Left lobe of liver (tissue), 2 donors: ENCODE results near the gene ELMOD1. TPM values are rescaled to one million over a fixed set of nuclear protein-coding genes. Genes with fewer than 3 reads are reported as not detected.

ENCODE experiments used
- ATAC-seq: fragments of 200-7000 bp; cut with Tn5 transposase; one replicate; pipeline ENCODE4 v1.9.1; 2020; ENCODE audit warnings: mild to moderate bottlenecking, moderate library complexity
- DNase-seq: peaks from one replicate; pipeline ENCODE4 v3.0.0-alpha.2; 2020; ENCODE audit warnings: low spot score
- total RNA-seq: library from RNA; stranded (reverse); gene quantifications from one replicate; pipeline ENCODE4 v1.2.1, GENCODE V29; 2021
- donor health status: DM: no; HTN: no; CAD: no; lungs with moderate emphysema.
- donor health status: DM: no; HTN: yes; CAD: no.

ELMOD1 gene
- total RNA-seq, 1 donor from 2014 or later, result 1.3 TPM

GRCh38 chr11:107683061-107683460 is 92.1 kb downstream of the ELMOD1 start:
- ATAC-seq, result no peak
- DNase-seq, result no peak

- no peak for ATAC-seq
- DNase-seq, result no peak
Measured at GRCh38 chr11:107683807-107684206, 92.9 kb downstream of the ELMOD1 start.

GRCh38 chr11:107688322-107688918 is 97.5 kb downstream of the ELMOD1 start:
- no peak for ATAC-seq
- DNase-seq, result no peak

- ATAC-seq (peak; percentile 99), DNase-seq (peak; percentile 69)
Measured at GRCh38 chr11:107689317-107690202, 98.6 kb downstream of the ELMOD1 start.

GRCh38 chr11:107691000-107691750 is 100.2 kb downstream of the ELMOD1 start:
- ATAC-seq (no peak), DNase-seq (no peak)

GRCh38 chr11:107695446-107695845 is 104.5 kb downstream of the ELMOD1 start:
- DNase-seq (no peak), ATAC-seq (no peak)

- DNase-seq (no peak), ATAC-seq (no peak)
Measured at GRCh38 chr11:107696140-107696539, 105.2 kb downstream of the ELMOD1 start.

- no peak for DNase-seq
- ATAC-seq, result no peak
Measured at GRCh38 chr11:107697291-107697690, 106.3 kb downstream of the ELMOD1 start.

- DNase-seq (no peak), ATAC-seq (no peak)
Measured at GRCh38 chr11:107699371-107700285, 108.7 kb downstream of the ELMOD1 start.

GRCh38 chr11:107702109-107702660 is 111.2 kb downstream of the ELMOD1 start:
- ATAC-seq (no peak), DNase-seq (no peak)

GRCh38 chr11:107702723-107703122 is 111.8 kb downstream of the ELMOD1 start:
- DNase-seq (no peak), ATAC-seq (no peak)

GRCh38 chr11:107704451-107704850 is 113.5 kb downstream of the ELMOD1 start:
- no peak for ATAC-seq
- DNase-seq, result no peak

- no peak for DNase-seq
- ATAC-seq, result no peak
Measured at GRCh38 chr11:107705027-107705426, 114.1 kb downstream of the ELMOD1 start.

- no peak for ATAC-seq
- DNase-seq, result no peak
Measured at GRCh38 chr11:107706531-107706930, 115.6 kb downstream of the ELMOD1 start.

- ATAC-seq (no peak), DNase-seq (no peak)
Measured at GRCh38 chr11:107707215-107707671, 116.3 kb downstream of the ELMOD1 start.

- ATAC-seq (no peak), DNase-seq (no peak)
Measured at GRCh38 chr11:107707807-107708206, 116.9 kb downstream of the ELMOD1 start.

GRCh38 chr11:107708792-107709191 is 117.8 kb downstream of the ELMOD1 start:
- ATAC-seq, result no peak
- DNase-seq, result no peak

GRCh38 chr11:107710301-107710700 is 119.4 kb downstream of the ELMOD1 start:
- DNase-seq (no peak), ATAC-seq (no peak)

- DNase-seq, result no peak
- no peak for ATAC-seq
Measured at GRCh38 chr11:107711861-107712755, 121.2 kb downstream of the ELMOD1 start, which contains the start of gene SLN. TSS of gene SLN (minus strand) at chr11:107712056.
